Endothelial cell of umbilical vein (primary cell): Measurements from ENCODE around the gene AP3S2. TPM values are rescaled to one million over a fixed set of nuclear protein-coding genes. Genes with fewer than 3 reads are reported as not detected.

Experiments
- BruUV-seq: library from RNA; stranded (reverse); fragments of 400-500 nt; replicated peaks from 2 replicates; lab custom pipeline; 2021; lab: Mats Ljungman, UMichigan
- CTCF ChIA-PET: fragments of 300-600, 350-600 bp; sonication (Branson Sonifier 250); formaldehyde crosslinking; loops from one replicate; lab custom pipeline; 2021; ENCODE audit warnings: antibody characterized with exemption, inconsistent platforms; lab: Charles Lee
- POLR2A ChIA-PET: fragments of 300-600, 350-600 bp; sonication (Branson Sonifier 250); formaldehyde crosslinking; loops from one replicate; lab custom pipeline; 2021; ENCODE audit warnings: antibody characterized with exemption, inconsistent platforms; lab: Charles Lee
- DNase-seq: peaks from one replicate; pipeline ENCODE4 v3.0.0-alpha.2; 2011; ENCODE audit warnings: low read depth, low spot score
- FAIRE-seq: peaks from 2 replicates; lab custom pipeline; 2011; peaks lifted over from hg19 to GRCh38; lab: Jason Lieb, UNC
- H2AFZ ChIP-seq: 2 replicates; pipeline ENCODE4 v1.6.0; 2012; ENCODE audit warnings: low read depth, low read length, control low read depth, inconsistent platforms
- H3K27ac ChIP-seq: 2 replicates; pipeline ENCODE4 v1.5.1; 2011; ENCODE audit warnings: low read depth, mild to moderate bottlenecking, control low read depth, low read length, moderate library complexity; ENCODE audit not compliant: insufficient read depth
- H3K27me3 ChIP-seq, 2 experiments: 2 replicates each; pipeline versions ENCODE4 v1.6.0 to v1.6.1; 2011; ENCODE audit warnings: low read length in 2 of 2, mixed read lengths in 1 of 2; ENCODE audit not compliant: control insufficient read depth in 2 of 2, insufficient read depth in 2 of 2
- H3K36me3 ChIP-seq, 2 experiments: 2 replicates in 1 of 2; 3 replicates in 1 of 2; pipeline ENCODE4 v1.5.1; 2011; ENCODE audit warnings: low read length in 2 of 2, mild to moderate bottlenecking in 1 of 2, moderate library complexity in 1 of 2; ENCODE audit not compliant: control insufficient read depth in 2 of 2, insufficient read depth in 2 of 2; ENCODE audit errors: extremely low read depth in 1 of 2
- H3K4me1 ChIP-seq: 3 replicates; pipeline ENCODE4 v1.5.1; 2011; ENCODE audit warnings: mild to moderate bottlenecking, low read length; ENCODE audit not compliant: control insufficient read depth, insufficient read depth; ENCODE audit errors: extremely low read depth
- H3K4me2 ChIP-seq: 2 replicates; pipeline ENCODE4 v1.6.1; 2011; ENCODE audit warnings: low read length, control low read depth, mixed read lengths; ENCODE audit not compliant: insufficient read depth
- H3K4me3 ChIP-seq, 3 experiments: fragments of 200-600 bp in 1 of 3; sonication (generic), shearing (Covaris generic) in 1 of 3; replicated peaks in 1 of 3; 2 replicates each; pipeline ENCODE4 v1.5.1; 2011 to 2016; ENCODE audit warnings: control low read depth in 3 of 3, low read length in 3 of 3, mild to moderate bottlenecking in 2 of 3, inconsistent platforms in 1 of 3, low read depth in 1 of 3, moderate library complexity in 1 of 3; ENCODE audit not compliant: insufficient read depth in 1 of 3
- H3K79me2 ChIP-seq: 2 replicates; pipeline ENCODE4 v1.6.0; 2012; ENCODE audit warnings: low read length, inconsistent platforms; ENCODE audit not compliant: control insufficient read depth, insufficient read depth
- H3K9ac ChIP-seq: replicated peaks from 2 replicates; pipeline ENCODE3; 2011; ENCODE audit warnings: low read length, control low read depth; ENCODE audit not compliant: insufficient read depth; ENCODE audit errors: extremely low read depth
- H3K9me1 ChIP-seq: replicated peaks from 3 replicates; pipeline ENCODE4 v1.6.0; 2011; ENCODE audit warnings: mild to moderate bottlenecking, low read length; ENCODE audit not compliant: control insufficient read depth, insufficient read depth; ENCODE audit errors: extremely low read depth
- H3K9me3 ChIP-seq: replicated peaks from 2 replicates; pipeline ENCODE4 v1.5.1; 2012; ENCODE audit warnings: low read length, inconsistent platforms; ENCODE audit not compliant: control insufficient read depth, insufficient read depth
- H4K20me1 ChIP-seq: replicated peaks from 2 replicates; pipeline ENCODE3; 2011; ENCODE audit warnings: mild to moderate bottlenecking, low read length; ENCODE audit not compliant: control insufficient read depth, insufficient read depth; ENCODE audit errors: extremely low read depth
- EZH2 ChIP-seq: IDR thresholded peaks from 2 replicates; pipeline ENCODE4 v1.6.1; 2012; ENCODE audit warnings: borderline replicate concordance, low read depth, mild to moderate bottlenecking, moderate library complexity, low read length, inconsistent platforms; ENCODE audit not compliant: severe bottlenecking
- FOS ChIP-seq: IDR thresholded peaks from 2 replicates; pipeline ENCODE4 v1.6.1; 2011; ENCODE audit warnings: mild to moderate bottlenecking, low read length, moderate library complexity, borderline replicate concordance; ENCODE audit not compliant: insufficient read depth
- GATA2 ChIP-seq: IDR thresholded peaks from 2 replicates; pipeline ENCODE4 v1.7.0; 2011; ENCODE audit warnings: low read depth, mild to moderate bottlenecking, moderate library complexity, mixed read lengths, low read length; ENCODE audit not compliant: insufficient read length, insufficient read depth
- JUN ChIP-seq: IDR thresholded peaks from 2 replicates; pipeline ENCODE4 v1.6.1; 2011; ENCODE audit warnings: borderline replicate concordance, low read depth; ENCODE audit not compliant: insufficient read length, insufficient read depth
- MYC ChIP-seq: IDR thresholded peaks from one replicate; pipeline ENCODE4 v1.6.1; 2011; ENCODE audit warnings: mild to moderate bottlenecking, low read depth, low read length
- POLR2A ChIP-seq: IDR thresholded peaks from 2 replicates; pipeline ENCODE4 v1.6.1; 2012; ENCODE audit warnings: low read depth, mild to moderate bottlenecking, control low read depth, low read length
- POLR2AphosphoS5 ChIP-seq: IDR thresholded peaks from 2 replicates; pipeline ENCODE4 v1.6.1; 2012; ENCODE audit warnings: low read depth, mild to moderate bottlenecking, control low read depth, low read length, moderate library complexity; ENCODE audit not compliant: insufficient read depth
- dilution Hi-C: fragments of 300-500 bp; cut with MboI; formaldehyde crosslinking; loops from one replicate; pipeline ENCODE4 v1.15.0; 2019; ENCODE audit warnings: low sequenced_read_pairs; ENCODE audit not compliant: extremely low pct_ligation_motif_present
- intact Hi-C: fragments of 100-400 bp; cut with micrococcal nuclease; formaldehyde crosslinking; loops from one replicate; pipeline ENCODE4 v1.10.0; 2022
- polyA plus RNA-seq, 4 experiments: library from polyadenylated mRNA; depleted of rRNA in 3 of 4; stranded (reverse) in 3 of 4; unstranded in 1 of 4; fragments of >200 nt; gene quantifications; 2 replicates each; pipeline versions ENCODE4 v1.2.1 to v1.2.3, GENCODE V29; 2011 to 2012; ENCODE audit warnings: missing spikeins in 1 of 4
- total RNA-seq: library from RNA; stranded (reverse); gene quantifications from 2 replicates; pipeline ENCODE4 v1.2.3, GENCODE V29; 2021
- TF ChIP-seq, protein P1 (sequence below): IDR thresholded peaks from 2 replicates; pipeline ENCODE4 v1.6.1; 2011; ENCODE audit not compliant: insufficient read depth, insufficient read length
- TF ChIP-seq, protein P2 (sequence below), 2 donors: IDR thresholded peaks; 1 replicate in 1 of 2; 2 replicates in 1 of 2; pipeline ENCODE4 v1.5.1; 2011; ENCODE audit warnings: low read length in 2 of 2, mild to moderate bottlenecking in 2 of 2, moderate library complexity in 2 of 2, control low read depth in 1 of 2, inconsistent platforms in 1 of 2, low read depth in 1 of 2; ENCODE audit not compliant: insufficient read depth in 1 of 2; ENCODE audit errors: extremely low read depth in 1 of 2

The AP3S2 gene
- total and polyA plus RNA-seq, 2 donors (not counting 3 experiments of a cell fraction or from before 2014, with no cell fraction given), result 14.6 to 31.1 TPM

DNA sequence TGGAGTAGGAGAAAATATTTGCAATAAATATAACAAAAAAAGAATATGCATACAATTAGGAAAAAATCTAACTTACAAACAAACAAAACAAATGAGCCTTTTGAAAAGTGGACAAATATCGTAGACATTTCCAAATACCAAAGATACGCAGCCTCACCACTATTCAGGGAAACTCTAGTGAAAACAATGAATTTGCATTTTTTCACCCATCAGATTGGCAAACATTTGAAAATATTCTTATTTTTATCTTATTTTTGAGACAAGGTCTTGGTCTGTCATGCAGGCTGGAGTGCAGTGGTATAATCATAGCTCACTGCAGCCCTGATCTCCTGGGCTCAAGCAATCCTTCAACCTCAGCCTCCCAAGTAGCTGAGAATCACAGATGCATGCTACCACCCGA lies 15.5 kb downstream of the AP3S2 start:
- intact Hi-C loops, result no loop called here
- FAIRE-seq, result no peak

More for the DNA sequence above, 15.5 kb downstream of the AP3S2 start:
- ChIA-PET CTCF (interaction anchor here (1.0 to 2.1 kb wide), 3 partner anchors 15 to 138 kb away, joined by 3 to 10 read pairs (median 7); partner anchors contain the start of gene AP3S2), POLR2A (no interaction called here)
- H4K20me1 ChIP-seq, result no peaks in the 10 kb centered on the region
- no peaks in the 10 kb centered on the region for H3K79me2 ChIP-seq
- no peak overlapping the region for H2AFZ ChIP-seq
- H3K4me3 ChIP-seq, result no peak overlapping the region
- H3K9me3 ChIP-seq, result no peaks in the 10 kb centered on the region
- dilution Hi-C loops, result no loop called here
- H3K27ac ChIP-seq, result no peak overlapping the region
- peaks cover 4 to 6% of the 10 kb centered on the region in 2 experiments for H3K36me3 ChIP-seq
- DNase-seq, result no peak
- H3K9me1 ChIP-seq, result no peaks in the 10 kb centered on the region
- no TSS peak for BruUV-seq
- no peak overlapping the region for H3K4me2 ChIP-seq
- H3K4me1 ChIP-seq, result peaks cover 4% of the 10 kb centered on the region
- H3K27me3 ChIP-seq, result no peaks in the 10 kb centered on the region
- TF ChIP-seq EZH2 (no peak), GATA2 (no peak), POLR2A (no peak), JUN (no peak), FOS (no peak), POLR2AphosphoS5 (no peak), MYC (no peak)
- TF ChIP-seq, protein P1, sequence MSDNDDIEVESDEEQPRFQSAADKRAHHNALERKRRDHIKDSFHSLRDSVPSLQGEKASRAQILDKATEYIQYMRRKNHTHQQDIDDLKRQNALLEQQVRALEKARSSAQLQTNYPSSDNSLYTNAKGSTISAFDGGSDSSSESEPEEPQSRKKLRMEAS, result no peak
- TF ChIP-seq, protein P2, sequence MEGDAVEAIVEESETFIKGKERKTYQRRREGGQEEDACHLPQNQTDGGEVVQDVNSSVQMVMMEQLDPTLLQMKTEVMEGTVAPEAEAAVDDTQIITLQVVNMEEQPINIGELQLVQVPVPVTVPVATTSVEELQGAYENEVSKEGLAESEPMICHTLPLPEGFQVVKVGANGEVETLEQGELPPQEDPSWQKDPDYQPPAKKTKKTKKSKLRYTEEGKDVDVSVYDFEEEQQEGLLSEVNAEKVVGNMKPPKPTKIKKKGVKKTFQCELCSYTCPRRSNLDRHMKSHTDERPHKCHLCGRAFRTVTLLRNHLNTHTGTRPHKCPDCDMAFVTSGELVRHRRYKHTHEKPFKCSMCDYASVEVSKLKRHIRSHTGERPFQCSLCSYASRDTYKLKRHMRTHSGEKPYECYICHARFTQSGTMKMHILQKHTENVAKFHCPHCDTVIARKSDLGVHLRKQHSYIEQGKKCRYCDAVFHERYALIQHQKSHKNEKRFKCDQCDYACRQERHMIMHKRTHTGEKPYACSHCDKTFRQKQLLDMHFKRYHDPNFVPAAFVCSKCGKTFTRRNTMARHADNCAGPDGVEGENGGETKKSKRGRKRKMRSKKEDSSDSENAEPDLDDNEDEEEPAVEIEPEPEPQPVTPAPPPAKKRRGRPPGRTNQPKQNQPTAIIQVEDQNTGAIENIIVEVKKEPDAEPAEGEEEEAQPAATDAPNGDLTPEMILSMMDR (IDR thresholded peaks at IDR 0.05; ENCODE audit: extremely low read depth in 1 of 2, insufficient read depth in 1 of 2, low read depth in 1 of 2, low read length in 2 of 2), result no peak
- no peak overlapping the region for H3K9ac ChIP-seq
